ENCODE data around the gene GFI1B.
"Not testable (repeated sequence)": the region's sequence is repeated elsewhere in the genome, so short reads cannot be mapped to it uniquely, and the experiment has no call there.

Gene GFI1B

GRCh38 chr9:132978451-132979131, at the start of gene GFI1B:
TSS of gene GFI1B (plus strand) at chr9:132978694. CDS start at chr9:132986679, 7,985 bp downstream.
- DNase-seq = no peak

GRCh38 chr9:132931178-132931735, 47.2 kb upstream of the GFI1B start:
- DNase-seq = no peak

DNA sequence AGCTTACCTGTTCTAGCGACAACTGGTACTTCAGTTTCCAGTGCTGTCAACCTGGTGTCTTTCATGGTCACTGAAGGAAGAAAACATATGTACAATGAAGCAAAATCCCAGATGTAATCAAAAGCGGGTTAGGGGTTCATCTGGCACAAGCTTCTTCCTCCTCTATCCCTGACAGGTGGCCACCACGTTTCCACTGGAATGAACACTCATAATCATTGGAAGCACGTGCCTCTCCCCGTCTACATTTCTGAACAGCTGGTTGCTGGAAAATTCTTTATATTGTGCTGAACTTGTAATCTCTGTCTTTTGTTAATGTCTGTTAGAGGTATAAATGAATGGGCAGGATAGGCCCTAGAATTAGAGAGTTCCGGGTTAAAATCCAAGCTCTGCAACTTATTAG, 43.5 kb upstream of the GFI1B start:
- DNase-seq = no peak

DNA sequence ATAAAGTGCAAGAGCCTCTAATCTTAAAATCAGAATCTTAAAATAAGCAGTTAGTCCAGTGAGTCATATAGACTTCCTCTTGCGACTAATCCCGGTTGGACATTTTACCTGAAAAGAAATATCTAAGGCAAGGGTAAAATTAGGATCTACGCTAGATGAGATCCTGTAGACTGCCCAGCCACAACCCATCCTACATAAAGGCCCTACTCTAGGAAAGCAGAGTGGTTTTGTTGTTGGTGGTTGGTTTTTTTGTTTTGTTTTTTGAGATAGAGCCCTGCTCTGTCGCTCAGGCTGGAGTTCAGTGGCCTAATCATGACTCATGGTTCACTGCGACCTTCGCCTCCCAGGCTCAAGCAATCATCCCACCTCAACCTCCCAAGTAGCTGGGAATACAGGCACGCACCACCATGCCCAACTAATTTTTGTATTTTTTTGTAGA, 41.0 kb upstream of the GFI1B start:
- no peak for DNase-seq

- no peak for DNase-seq
These were observed 39.3 kb upstream of the GFI1B start for GRCh38 chr9:132939169-132939568.

GRCh38 chr9:132942541-132943182, 35.8 kb upstream of the GFI1B start:
- DNase-seq = no peak

DNA sequence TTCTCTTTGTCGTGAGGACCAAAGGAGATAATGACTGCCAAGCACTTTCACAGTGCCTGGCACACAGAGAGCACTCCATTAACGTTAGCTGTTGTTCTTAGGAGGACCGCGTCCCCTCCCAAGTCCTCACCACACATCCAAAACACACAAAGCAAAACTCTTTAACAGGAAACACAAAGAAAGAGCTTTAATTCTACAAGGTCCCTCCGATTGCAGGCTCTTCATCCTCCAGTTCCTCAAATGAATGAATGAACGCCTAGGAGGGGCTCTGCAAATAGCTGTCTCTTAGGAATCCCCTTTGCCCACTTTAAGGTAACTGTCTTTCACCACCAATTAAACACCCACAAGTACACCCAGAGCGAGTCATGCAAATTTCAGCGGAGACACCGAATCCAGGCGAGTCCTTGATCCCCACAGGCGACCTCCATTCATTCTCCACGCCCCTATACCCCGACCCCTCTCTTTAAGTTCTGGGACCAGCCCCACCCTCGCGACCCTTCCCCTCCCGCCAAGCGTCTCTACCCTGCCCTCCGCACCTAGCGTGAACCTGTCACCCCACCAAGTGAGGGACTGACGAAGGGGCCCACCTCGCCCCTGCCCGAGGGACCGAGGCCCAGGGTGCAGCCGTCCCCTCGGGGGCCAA, 34.7 kb upstream of the GFI1B start:
- DNase-seq = no peak

- peak; percentile 97 to 98 for DNase-seq
These were observed 34.0 kb upstream of the GFI1B start, which contains the start of gene TSC1 for GRCh38 chr9:132944294-132945185. TSS of gene TSC1 (minus strand) at chr9:132944616. CDS start at chr9:132928872, 15,744 bp downstream.

DNA sequence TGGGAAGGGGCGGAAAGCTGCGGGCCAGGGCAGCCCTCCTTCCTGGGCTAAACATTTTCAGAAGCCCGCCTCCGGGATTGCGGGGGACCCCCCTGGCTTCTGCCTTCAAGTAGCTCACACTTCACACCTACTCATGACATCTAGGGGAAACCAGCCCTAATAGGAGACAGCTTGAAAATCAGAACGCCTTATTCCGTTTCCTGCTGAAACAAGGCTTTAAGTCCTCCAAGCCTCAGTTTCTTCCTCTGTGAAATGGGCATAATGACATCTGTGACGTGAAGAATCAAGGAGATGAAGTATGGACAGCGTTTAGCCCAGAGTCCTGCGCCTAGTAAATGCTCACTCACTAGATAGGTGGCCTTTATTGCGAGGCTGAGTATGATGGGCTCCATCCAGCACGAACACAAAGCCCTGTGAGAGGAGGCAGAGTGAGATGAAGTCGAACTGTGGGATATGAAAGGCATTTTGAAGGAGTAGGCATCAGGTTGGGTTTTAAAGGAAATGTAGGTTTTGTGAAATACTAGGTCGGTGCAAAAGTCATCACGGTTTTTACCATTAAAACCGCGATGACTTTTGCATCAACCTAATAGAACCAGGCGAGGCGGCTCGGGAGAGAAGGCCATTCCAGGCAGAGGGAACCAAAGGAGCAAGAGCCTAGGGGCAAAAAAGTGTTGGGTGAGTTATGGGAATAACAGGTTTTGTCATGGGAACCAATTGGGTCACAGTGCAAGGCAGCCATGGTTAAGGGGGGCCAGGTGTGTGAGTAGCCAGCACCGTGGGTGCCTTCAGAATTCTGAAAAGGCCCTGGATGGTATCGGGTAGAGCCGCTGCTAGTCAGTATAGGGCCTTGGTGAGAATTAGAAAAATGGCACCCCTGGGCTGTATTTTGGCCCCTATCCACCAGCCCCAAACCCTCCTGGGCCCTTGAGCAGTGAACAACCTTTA, 33.0 kb upstream of the GFI1B start:
- DNase-seq = no peak

GRCh38 chr9:132946211-132946610, 32.3 kb upstream of the GFI1B start:
- no peak for DNase-seq

DNA sequence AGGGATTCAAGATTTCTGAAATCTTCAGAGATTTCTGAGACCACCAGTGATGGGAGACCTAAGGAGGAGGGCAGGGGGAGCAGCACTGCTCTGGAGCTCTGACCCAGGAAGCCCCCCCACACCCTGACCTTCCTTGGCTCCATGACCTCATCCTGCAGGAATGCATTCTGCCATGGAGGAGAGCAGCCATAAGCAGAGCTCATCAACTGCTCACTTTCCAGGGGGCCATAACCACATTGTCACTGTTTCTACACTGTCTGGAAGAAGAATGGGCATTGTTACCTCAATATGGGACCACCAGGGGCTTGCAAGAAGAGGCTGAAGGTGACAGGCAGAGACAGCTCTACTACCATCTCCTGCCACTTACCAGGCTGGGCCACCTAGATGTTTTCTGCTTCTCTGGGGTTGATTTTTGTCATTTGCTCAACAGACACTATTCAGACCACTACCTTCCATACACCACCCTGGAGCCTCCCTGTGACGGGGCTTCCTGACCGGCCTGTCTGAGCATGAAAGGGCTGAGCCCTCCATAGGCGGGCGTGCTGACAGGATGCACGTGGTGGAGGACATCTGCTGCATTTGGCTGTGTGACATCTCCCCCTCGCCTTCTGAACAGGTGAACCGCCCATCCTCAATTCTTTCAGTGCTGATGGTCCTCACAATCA, 31.7 kb upstream of the GFI1B start:
- DNase-seq = no peak

GRCh38 chr9:132947756-132948155, 30.7 kb upstream of the GFI1B start:
- DNase-seq = no peak

- DNase-seq = no peak
These were observed 29.9 kb upstream of the GFI1B start for GRCh38 chr9:132948482-132949050.

- no peak for DNase-seq
These were observed 28.8 kb upstream of the GFI1B start for GRCh38 chr9:132949709-132950108.

GRCh38 chr9:132955123-132955522, 23.4 kb upstream of the GFI1B start:
- DNase-seq = no peak

- DNase-seq = no peak
These were observed 22.7 kb upstream of the GFI1B start for GRCh38 chr9:132955768-132956167.

DNA sequence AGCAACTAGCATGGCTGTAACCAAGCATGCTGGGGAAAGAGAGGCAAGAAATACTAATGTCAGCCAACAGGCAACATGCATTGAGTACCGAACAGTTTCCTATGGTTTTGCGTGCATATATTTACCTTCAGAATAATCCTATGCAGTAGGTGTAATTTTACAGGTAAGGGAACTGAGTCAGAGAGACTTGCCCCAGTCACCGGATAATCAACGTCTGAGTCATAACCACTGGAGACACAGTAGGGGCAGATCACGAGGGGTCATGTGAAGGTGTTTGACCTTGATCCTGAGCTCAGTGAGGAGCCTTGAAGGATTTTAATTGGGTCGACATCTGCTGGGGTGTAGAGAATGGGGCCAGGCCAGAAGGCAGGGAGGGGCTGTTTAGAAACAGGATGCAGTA, 20.7 kb upstream of the GFI1B start:
- DNase-seq = no peak

DNA sequence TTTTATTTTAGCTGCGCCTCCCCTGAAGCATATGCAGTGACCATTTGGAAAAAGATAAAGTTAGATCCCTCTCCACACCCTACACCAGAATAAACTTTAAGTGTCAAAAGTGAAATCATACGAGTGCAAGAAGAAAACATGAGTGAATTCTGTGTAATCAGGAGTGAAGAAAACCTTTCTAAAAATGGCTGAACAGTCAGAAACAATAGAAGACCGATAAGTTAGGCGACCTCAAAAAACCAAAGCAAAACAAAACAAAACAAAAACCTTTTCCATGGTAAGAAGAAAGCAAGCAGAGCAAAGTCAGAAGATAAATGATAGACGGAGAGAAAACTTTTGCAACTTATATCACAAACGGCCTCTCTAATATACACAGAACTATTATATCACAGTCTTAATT, 17.5 kb upstream of the GFI1B start:
- DNase-seq = no peak

GRCh38 chr9:132965478-132965877, 13.0 kb upstream of the GFI1B start:
- DNase-seq = no peak

DNA sequence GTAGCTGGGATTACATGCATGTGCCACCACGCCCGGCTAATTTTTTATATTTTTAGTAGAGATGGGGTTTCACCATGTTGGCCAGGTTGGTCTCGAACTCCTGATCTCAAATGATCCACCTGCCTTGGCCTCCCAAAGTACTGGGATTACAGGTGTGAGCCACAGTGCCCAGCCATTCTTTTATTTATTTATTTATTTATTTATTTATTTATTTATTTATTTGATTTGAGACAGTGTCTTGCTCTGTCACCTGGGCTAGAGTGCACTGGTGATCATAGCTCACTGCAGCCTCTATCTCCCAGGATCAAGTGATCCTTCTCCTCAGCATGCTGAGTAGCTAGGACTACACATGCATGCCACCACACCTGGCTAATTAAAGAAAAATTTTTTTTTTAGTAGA, 10.6 kb upstream of the GFI1B start:
- DNase-seq = not testable (repeated sequence)

- DNase-seq = no peak
These were observed 8.7 kb upstream of the GFI1B start for GRCh38 chr9:132969783-132970182.

All from activated CD4-positive, alpha-beta T cell treated with anti-CD3 and anti-CD28 coated beads for 4 hours (primary cell).